ENCODE data around the gene DEPDC4. TPM values are rescaled to one million over a fixed set of nuclear protein-coding genes. Genes with fewer than 3 reads are reported as not detected.
"Not testable (repeated sequence)": the region's sequence is repeated elsewhere in the genome, so short reads cannot be mapped to it uniquely, and the experiment has no call there.

DEPDC4 gene
- 1 to 10 TPM; 4.8 to 7.3 TPM for total RNA-seq
- 7.5 TPM for polyA plus RNA-seq (2013, experiment 1 of 2)
- 6.6 TPM for polyA plus RNA-seq (2013, experiment 2 of 2)
- long read RNA-seq, experiment 1: 0 reads
- long read RNA-seq, experiment 2, partial matches to known transcripts: 0 of 2 reads
- long read RNA-seq, experiment 2, other reads (novel, unspliced or antisense): 2 of 2 reads
- long read RNA-seq, experiment 3, partial matches to known transcripts: 2 of 9 reads
- long read RNA-seq, experiment 3, other reads (novel, unspliced or antisense): 7 of 9 reads
- long read RNA-seq, experiment 4, partial matches to known transcripts: 1 of 13 reads
- long read RNA-seq, experiment 4, other reads (novel, unspliced or antisense): 7 of 13 reads

- Histone ChIP-seq H3K4me3 (ENCODE audit: low read length) (peak within 1 kb of the TSS; percentile 99), H3K27ac (ENCODE audit: low read depth, low read length) (peak within 1 kb of the TSS; percentile 92), H3K36me3 (ENCODE audit: control insufficient read depth, insufficient read depth, low read length) (no peaks in the 10 kb centered on the region), H3K27me3 (ENCODE audit: control insufficient read depth, insufficient read depth, low read length, poor library complexity, severe bottlenecking) (no peaks in the 10 kb centered on the region), H3K9ac (ENCODE audit: extremely low read depth, low read length, poor library complexity, severe bottlenecking) (peak within 1 kb of the TSS; percentile 92), H3K9me3 (ENCODE audit: control insufficient read depth, low read length) (no peaks in the 10 kb centered on the region), H3K4me1 (ENCODE audit: control insufficient read depth, insufficient read depth, low read length) (peaks cover 1% of the 10 kb centered on the region)
- Mint-ChIP-seq H3K9me3 (no peaks in the 10 kb centered on the region), H3K36me3 (ENCODE audit: low read depth) (peaks cover 4% of the 10 kb centered on the region), H3K27me3 (ENCODE audit: insufficient read depth) (no peaks in the 10 kb centered on the region), H3K4me3 (peak within 1 kb of the TSS; percentile 91), H3K27ac (peak within 1 kb of the TSS; percentile 99), H3K4me1 (peaks cover 17% of the 10 kb centered on the region)
- 0% methylated on average over 29 to 61 of the region's 62 CpGs for WGBS, 2 experiments (ENCODE audit: insufficient coverage in 1 of 2, insufficient read length in 1 of 2)
- no peak for TF ChIP-seq CTCF (conservative IDR thresholded peaks at IDR 0.05)
- peak; percentile 99 for DNase-seq
Measured at GRCh38 chr12:100266835-100267602, at the start of gene DEPDC4, which contains the start of gene SCYL2. TSS of gene DEPDC4 (minus strand) at chr12:100267079. CDS start at chr12:100267076, 3 bp downstream. TSS of gene SCYL2 (plus strand) at chr12:100267177. CDS start at chr12:100282971, 15,794 bp downstream.

GRCh38 chr12:100311317-100311716, 44.4 kb upstream of the DEPDC4 start:
- Histone ChIP-seq H3K9ac (ENCODE audit: extremely low read depth, low read length, poor library complexity, severe bottlenecking) (no peak overlapping the region), H3K4me3 (ENCODE audit: low read length) (no peak overlapping the region), H3K36me3 (ENCODE audit: control insufficient read depth, insufficient read depth, low read length) (peaks cover 77% of the 10 kb centered on the region), H3K9me3 (ENCODE audit: control insufficient read depth, low read length) (peaks cover 8% of the 10 kb centered on the region), H3K27me3 (ENCODE audit: control insufficient read depth, insufficient read depth, low read length, poor library complexity, severe bottlenecking) (no peaks in the 10 kb centered on the region), H3K27ac (ENCODE audit: low read depth, low read length) (no peak overlapping the region), H3K4me1 (ENCODE audit: control insufficient read depth, insufficient read depth, low read length) (no peaks in the 10 kb centered on the region)
- H3K4me3 Mint-ChIP-seq: no peak overlapping the region
- H3K4me1 Mint-ChIP-seq: no peaks in the 10 kb centered on the region
- no peak for TF ChIP-seq CTCF (conservative IDR thresholded peaks at IDR 0.05)
- no peak overlapping the region for H3K27ac Mint-ChIP-seq
- H3K9me3 Mint-ChIP-seq: peaks cover 15% of the 10 kb centered on the region
- no peak for DNase-seq
- 100% methylated on average over 1 of the region's 1 CpG for WGBS, 2 experiments (ENCODE audit: insufficient coverage in 1 of 2, insufficient read length in 1 of 2)
- peaks cover 55% of the 10 kb centered on the region for H3K36me3 Mint-ChIP-seq (ENCODE audit: low read depth)
- no peaks in the 10 kb centered on the region for H3K27me3 Mint-ChIP-seq (ENCODE audit: insufficient read depth)

GRCh38 chr12:100308138-100308537, 41.3 kb upstream of the DEPDC4 start:
- H3K27ac Mint-ChIP-seq: not testable (repeated sequence)
- 97 to 100% methylated on average over 1 to 4 of the region's 5 CpGs for WGBS, 2 experiments (ENCODE audit: insufficient coverage in 1 of 2, insufficient read length in 1 of 2)

GRCh38 chr12:100304334-100304733, 37.5 kb upstream of the DEPDC4 start:
- DNase-seq; H3K27ac ChIP-seq (ENCODE audit: low read depth, low read length); H3K27me3 ChIP-seq (ENCODE audit: control insufficient read depth, insufficient read depth, low read length, poor library complexity, severe bottlenecking); H3K4me1 ChIP-seq (ENCODE audit: control insufficient read depth, insufficient read depth, low read length); H3K4me3 ChIP-seq (ENCODE audit: low read length); H3K4me3 Mint-ChIP-seq; H3K9ac ChIP-seq (ENCODE audit: extremely low read depth, low read length, poor library complexity, severe bottlenecking); H3K27ac Mint-ChIP-seq; H3K4me1 Mint-ChIP-seq; H3K27me3 Mint-ChIP-seq (ENCODE audit: insufficient read depth): not testable (repeated sequence)
- WGBS, 2 experiments (ENCODE audit: insufficient coverage in 1 of 2, insufficient read length in 1 of 2): 91 to 95% methylated on average over 6 to 7 of the region's 7 CpGs
- H3K36me3 ChIP-seq (ENCODE audit: control insufficient read depth, insufficient read depth, low read length): peaks cover 73% of the 10 kb centered on the region
- H3K9me3 Mint-ChIP-seq: peaks cover 72% of the 10 kb centered on the region
- H3K9me3 ChIP-seq (ENCODE audit: control insufficient read depth, low read length): peaks cover 70% of the 10 kb centered on the region
- peaks cover 91% of the 10 kb centered on the region for H3K36me3 Mint-ChIP-seq (ENCODE audit: low read depth)

More at GRCh38 chr12:100308138-100308537, 41.3 kb upstream of the DEPDC4 start:
- Histone ChIP-seq H3K36me3 (ENCODE audit: control insufficient read depth, insufficient read depth, low read length) (peaks cover 78% of the 10 kb centered on the region), H3K9me3 (ENCODE audit: control insufficient read depth, low read length) (peaks cover 37% of the 10 kb centered on the region)
- H3K36me3 Mint-ChIP-seq (ENCODE audit: low read depth): peaks cover 70% of the 10 kb centered on the region
- H3K4me3 ChIP-seq (ENCODE audit: low read length); H3K9ac ChIP-seq (ENCODE audit: extremely low read depth, low read length, poor library complexity, severe bottlenecking); H3K4me1 Mint-ChIP-seq; H3K27me3 Mint-ChIP-seq (ENCODE audit: insufficient read depth); DNase-seq; H3K27ac ChIP-seq (ENCODE audit: low read depth, low read length); H3K4me3 Mint-ChIP-seq; H3K27me3 ChIP-seq (ENCODE audit: control insufficient read depth, insufficient read depth, low read length, poor library complexity, severe bottlenecking); H3K4me1 ChIP-seq (ENCODE audit: control insufficient read depth, insufficient read depth, low read length): not testable (repeated sequence)
- peaks cover 46% of the 10 kb centered on the region for H3K9me3 Mint-ChIP-seq
